ENCODE measurements around the gene NBAS.

DNA sequence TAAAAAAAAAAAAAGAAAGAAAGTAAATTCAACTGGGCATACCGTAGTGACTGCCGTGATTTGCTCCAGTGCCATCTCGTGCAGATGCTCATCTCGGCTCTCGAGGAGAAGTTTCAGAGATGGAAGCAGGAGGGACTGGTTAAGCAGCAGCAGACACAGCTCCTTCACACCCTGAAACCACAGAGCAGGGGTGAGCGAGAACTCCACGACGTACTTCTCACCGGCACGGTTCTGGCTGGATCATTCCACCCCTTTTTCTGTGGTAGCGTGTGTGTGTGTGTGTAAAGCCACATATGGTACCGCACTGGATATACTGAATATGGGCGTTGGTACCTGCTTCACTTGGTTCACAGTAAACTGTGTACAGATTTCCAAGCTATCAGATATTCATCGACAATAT is 382.2 kb downstream of the NBAS start:
- TF ChIP-seq, protein P1, sequence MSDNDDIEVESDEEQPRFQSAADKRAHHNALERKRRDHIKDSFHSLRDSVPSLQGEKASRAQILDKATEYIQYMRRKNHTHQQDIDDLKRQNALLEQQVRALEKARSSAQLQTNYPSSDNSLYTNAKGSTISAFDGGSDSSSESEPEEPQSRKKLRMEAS (IDR thresholded peaks at IDR 0.05; ENCODE audit: low read depth, low read length) = no peak
- TF ChIP-seq, protein P2, sequence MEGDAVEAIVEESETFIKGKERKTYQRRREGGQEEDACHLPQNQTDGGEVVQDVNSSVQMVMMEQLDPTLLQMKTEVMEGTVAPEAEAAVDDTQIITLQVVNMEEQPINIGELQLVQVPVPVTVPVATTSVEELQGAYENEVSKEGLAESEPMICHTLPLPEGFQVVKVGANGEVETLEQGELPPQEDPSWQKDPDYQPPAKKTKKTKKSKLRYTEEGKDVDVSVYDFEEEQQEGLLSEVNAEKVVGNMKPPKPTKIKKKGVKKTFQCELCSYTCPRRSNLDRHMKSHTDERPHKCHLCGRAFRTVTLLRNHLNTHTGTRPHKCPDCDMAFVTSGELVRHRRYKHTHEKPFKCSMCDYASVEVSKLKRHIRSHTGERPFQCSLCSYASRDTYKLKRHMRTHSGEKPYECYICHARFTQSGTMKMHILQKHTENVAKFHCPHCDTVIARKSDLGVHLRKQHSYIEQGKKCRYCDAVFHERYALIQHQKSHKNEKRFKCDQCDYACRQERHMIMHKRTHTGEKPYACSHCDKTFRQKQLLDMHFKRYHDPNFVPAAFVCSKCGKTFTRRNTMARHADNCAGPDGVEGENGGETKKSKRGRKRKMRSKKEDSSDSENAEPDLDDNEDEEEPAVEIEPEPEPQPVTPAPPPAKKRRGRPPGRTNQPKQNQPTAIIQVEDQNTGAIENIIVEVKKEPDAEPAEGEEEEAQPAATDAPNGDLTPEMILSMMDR (IDR thresholded peaks at IDR 0.05; ENCODE audit: low read depth, low read length) = no peak
